ENCODE results near the gene APIP.

The APIP gene

DNA sequence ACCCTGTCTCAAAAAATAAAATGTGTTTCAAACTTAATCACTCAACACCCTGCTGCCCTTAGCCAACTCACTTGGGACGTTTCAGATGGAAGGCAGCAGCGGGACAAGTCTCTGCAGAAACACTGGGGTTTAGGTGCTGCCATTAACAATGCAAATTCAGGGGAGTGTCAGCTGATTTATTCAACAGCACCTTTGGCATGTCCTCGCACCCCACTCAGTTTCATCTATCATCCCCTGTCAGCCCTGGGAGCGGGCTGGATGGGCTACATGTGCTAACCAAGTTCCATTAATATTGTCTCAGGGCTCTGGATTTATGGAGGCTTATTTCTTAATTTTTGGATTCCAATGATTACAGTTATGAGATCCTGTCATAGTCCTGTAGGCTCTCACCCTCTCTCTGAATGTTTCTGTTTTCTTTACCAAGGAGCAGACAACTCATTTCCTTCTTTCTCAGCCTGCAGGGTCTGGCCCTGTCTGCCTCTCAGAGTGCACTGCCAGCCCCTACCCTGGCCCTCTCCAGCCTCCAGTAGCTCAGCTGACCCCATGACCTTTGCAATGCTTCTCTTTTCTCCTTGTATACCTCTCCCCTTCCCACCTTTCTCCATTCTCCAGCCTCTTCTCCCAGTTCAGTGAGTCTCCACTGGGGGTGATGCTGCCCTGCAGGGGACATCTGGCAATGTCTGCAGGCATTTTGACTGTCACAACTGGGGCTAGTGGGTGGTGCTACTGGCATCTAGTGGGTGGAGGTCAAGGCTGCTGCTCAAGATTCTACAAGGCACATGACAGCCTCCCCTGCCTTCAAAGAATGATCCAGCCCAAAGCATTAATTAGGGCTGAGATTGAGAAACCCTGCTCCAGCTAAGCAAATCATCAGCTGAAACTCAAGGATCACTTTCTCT is 79.0 kb downstream of the APIP start:
- TF ChIP-seq PAX5 (IDR thresholded peaks at IDR 0.05; ENCODE audit: insufficient read depth, low read length, severe bottlenecking) (no peak), SPI1 (IDR thresholded peaks at IDR 0.05; ENCODE audit: low read depth, low read length) (no peak), POLR2AphosphoS5 (IDR thresholded peaks at IDR 0.05; ENCODE audit: low read depth, low read length) (no peak), POU2F2 (IDR thresholded peaks at IDR 0.05; ENCODE audit: low read depth, low read length) (no peak), TAF1 (IDR thresholded peaks at IDR 0.05; ENCODE audit: low read depth, low read length) (no peak), POLR2A (IDR thresholded peaks at IDR 0.05; ENCODE audit: low read depth, low read length) (no peak)
- DNase-seq (ENCODE audit: insufficient read length, low spot score), result no peak
- FAIRE-seq, result no peak

GRCh38 chr11:34833602-34834001 is 82.6 kb downstream of the APIP start:
- no peak for DNase-seq (ENCODE audit: insufficient read length, low spot score)
- no peak for TF ChIP-seq PAX5 (IDR thresholded peaks at IDR 0.05; ENCODE audit: insufficient read depth, low read length, severe bottlenecking)
- no peak for TF ChIP-seq SPI1 (IDR thresholded peaks at IDR 0.05; ENCODE audit: low read depth, low read length)
- no peak for TF ChIP-seq POU2F2 (IDR thresholded peaks at IDR 0.05; ENCODE audit: low read depth, low read length)
- TF ChIP-seq POLR2AphosphoS5 (IDR thresholded peaks at IDR 0.05; ENCODE audit: low read depth, low read length), result no peak
- TF ChIP-seq POLR2A (IDR thresholded peaks at IDR 0.05; ENCODE audit: low read depth, low read length), result no peak
- TF ChIP-seq TAF1 (IDR thresholded peaks at IDR 0.05; ENCODE audit: low read depth, low read length), result no peak
- FAIRE-seq, result no peak

Measured in GM12891 (cell line).